Mucosa of descending colon (tissue), 3 donors: Measurements from ENCODE around the gene ZNF280D. TPM values are rescaled to one million over a fixed set of nuclear protein-coding genes. Genes with fewer than 3 reads are reported as not detected.

ENCODE experiments used
- ATAC-seq: fragments of 200-7000 bp; cut with Tn5 transposase; one replicate; pipeline ENCODE4 v1.9.1; 2020; ENCODE audit warnings: mild to moderate bottlenecking, moderate library complexity
- DNase-seq, 3 donors: peaks; one replicate each; pipeline ENCODE4 v3.0.0-alpha.2; 2020
- H3K36me3 ChIP-seq: fragments of 200-600 bp; one replicate; pipeline ENCODE4 v1.8.0; 2021; ENCODE audit warnings: low read depth, mild to moderate bottlenecking
- H3K4me1 ChIP-seq: fragments of 200-600 bp; one replicate; pipeline ENCODE4 v1.8.0; 2021; ENCODE audit warnings: low read depth, mild to moderate bottlenecking
- H3K4me3 ChIP-seq: fragments of 200-600 bp; one replicate; pipeline ENCODE4 v1.8.0; 2021; ENCODE audit warnings: mild to moderate bottlenecking
- H3K9me3 ChIP-seq: fragments of 200-600 bp; one replicate; pipeline ENCODE4 v1.8.0; 2021; ENCODE audit warnings: mild to moderate bottlenecking
- intact Hi-C, 2 donors: fragments of 100-400 bp; cut with DNase I in 1 of 2; cut with micrococcal nuclease in 1 of 2; formaldehyde crosslinking; loops; one replicate each; pipeline versions ENCODE4 v1.11.0 to v1.11.1; 2022; cut with DNase I, micrococcal nuclease
- total RNA-seq, 3 donors: library from RNA; stranded (reverse); fragmentation: NEBNext Ultra II Directional in 2 of 3; extraction: Animal tissue kit (Norgen Biotek cat#: 25700) in 2 of 3; gene quantifications; one replicate each; pipeline versions ENCODE4 v1.2.1 to v1.2.4, GENCODE V29; 2021 to 2023
- TF ChIP-seq, protein P1 (sequence below): fragments of 200-600 bp; IDR thresholded peaks from one replicate; pipeline ENCODE4 v1.8.0; 2022; ENCODE audit warnings: antibody characterized with exemption, mild to moderate bottlenecking
- donor health status: DM: no; HTN: no; CAD: no; lungs with moderate emphysema.
- donor health status: DM: no; HTN: no; CAD: no.
- donor health status: DM: no; HTN: yes; CAD: no.

Gene ZNF280D
- total RNA-seq, 3 donors from 2014 or later: 29.6 to 51.0 (median 39.8) TPM

DNA sequence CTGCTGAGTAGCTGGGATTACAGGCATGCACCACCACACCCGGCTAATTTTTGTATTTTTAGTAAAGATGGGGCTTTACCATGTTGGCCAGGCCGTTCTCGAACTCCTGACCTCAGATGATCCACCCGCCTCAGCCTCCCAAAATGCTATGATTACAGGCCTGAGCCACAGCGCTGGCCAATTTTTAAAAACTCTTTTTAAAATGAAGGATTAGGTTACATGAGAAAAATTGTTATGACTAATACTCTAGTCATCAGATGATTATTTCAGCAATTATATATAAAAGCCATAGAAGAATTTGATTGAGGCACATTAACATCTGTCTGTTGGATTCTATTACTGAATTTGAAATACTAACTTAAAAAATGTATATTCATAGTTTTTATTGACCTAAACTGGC is 134.3 kb downstream of the ZNF280D start:
- TF ChIP-seq, protein P1, sequence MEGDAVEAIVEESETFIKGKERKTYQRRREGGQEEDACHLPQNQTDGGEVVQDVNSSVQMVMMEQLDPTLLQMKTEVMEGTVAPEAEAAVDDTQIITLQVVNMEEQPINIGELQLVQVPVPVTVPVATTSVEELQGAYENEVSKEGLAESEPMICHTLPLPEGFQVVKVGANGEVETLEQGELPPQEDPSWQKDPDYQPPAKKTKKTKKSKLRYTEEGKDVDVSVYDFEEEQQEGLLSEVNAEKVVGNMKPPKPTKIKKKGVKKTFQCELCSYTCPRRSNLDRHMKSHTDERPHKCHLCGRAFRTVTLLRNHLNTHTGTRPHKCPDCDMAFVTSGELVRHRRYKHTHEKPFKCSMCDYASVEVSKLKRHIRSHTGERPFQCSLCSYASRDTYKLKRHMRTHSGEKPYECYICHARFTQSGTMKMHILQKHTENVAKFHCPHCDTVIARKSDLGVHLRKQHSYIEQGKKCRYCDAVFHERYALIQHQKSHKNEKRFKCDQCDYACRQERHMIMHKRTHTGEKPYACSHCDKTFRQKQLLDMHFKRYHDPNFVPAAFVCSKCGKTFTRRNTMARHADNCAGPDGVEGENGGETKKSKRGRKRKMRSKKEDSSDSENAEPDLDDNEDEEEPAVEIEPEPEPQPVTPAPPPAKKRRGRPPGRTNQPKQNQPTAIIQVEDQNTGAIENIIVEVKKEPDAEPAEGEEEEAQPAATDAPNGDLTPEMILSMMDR: no peak
- Histone ChIP-seq H3K4me3 (no peak overlapping the region), H3K4me1 (no peaks in the 10 kb centered on the region), H3K36me3 (no peaks in the 10 kb centered on the region), H3K9me3 (peaks cover 17% of the 10 kb centered on the region)
- ATAC-seq (no peak), DNase-seq (no peak)
- intact Hi-C loops: no loop called here

- Histone ChIP-seq H3K36me3 (no peaks in the 10 kb centered on the region), H3K4me3 (no peak overlapping the region), H3K9me3 (peaks cover 24% of the 10 kb centered on the region), H3K4me1 (no peaks in the 10 kb centered on the region)
- TF ChIP-seq, protein P1: no peak
- ATAC-seq (no peak), DNase-seq (no peak)
- intact Hi-C loops: no loop called here
Observed at GRCh38 chr15:56587686-56588085, 145.6 kb downstream of the ZNF280D start.

DNA sequence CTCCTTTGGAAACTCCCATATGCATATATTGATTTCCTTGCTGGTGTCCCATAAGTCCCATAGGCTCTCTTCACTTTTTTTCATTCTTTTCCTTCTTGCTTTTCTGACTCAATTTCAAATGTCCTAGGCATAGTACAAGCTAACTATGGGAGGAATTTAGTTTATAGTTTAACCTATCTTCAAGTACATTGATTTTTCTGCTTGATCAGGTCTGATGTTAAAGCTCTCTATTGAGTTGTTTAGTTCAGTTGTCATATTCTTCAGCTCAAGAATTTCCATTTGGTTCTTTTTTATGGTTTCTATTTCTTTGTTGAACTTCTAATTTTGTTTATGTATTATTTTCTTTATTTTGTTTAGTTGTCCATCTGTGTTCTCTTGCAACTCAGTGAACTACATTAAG is 147.1 kb downstream of the ZNF280D start:
- Histone ChIP-seq H3K4me3 (no peak overlapping the region), H3K36me3 (no peaks in the 10 kb centered on the region), H3K4me1 (no peaks in the 10 kb centered on the region), H3K9me3 (peaks cover 24% of the 10 kb centered on the region)
- ATAC-seq (no peak), DNase-seq (no peak)
- TF ChIP-seq, protein P1: no peak
- intact Hi-C loops: no loop called here

DNA sequence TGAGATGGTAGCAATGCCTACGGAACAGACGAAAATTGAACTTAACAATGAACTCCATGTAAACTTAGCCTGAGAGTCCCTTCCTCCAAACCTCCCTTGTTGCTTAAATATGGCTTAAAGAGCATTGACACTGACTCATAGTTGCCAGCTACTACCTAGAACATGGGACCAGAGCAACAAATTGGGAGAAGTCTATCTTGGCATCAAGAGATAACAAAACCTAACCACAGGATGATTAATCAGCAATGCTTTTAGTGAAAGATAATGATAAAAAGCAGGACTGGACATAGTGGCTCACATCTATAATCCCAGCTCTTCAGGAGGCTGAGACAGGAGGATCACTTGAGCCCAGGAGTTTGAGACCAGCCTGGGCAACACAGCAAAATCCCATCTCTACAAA is 150.5 kb downstream of the ZNF280D start:
- peaks cover 24% of the 10 kb centered on the region for H3K9me3 ChIP-seq
- TF ChIP-seq, protein P1: no peak
- DNase-seq: no peak
- no peak overlapping the region for H3K4me3 ChIP-seq
- intact Hi-C loops: no loop called here
- H3K36me3 ChIP-seq: no peaks in the 10 kb centered on the region
- no peaks in the 10 kb centered on the region for H3K4me1 ChIP-seq
- no peak for ATAC-seq

Other genes starting within 250 kb of the ZNF280D start
- gene TCF12, start 185.1 kb upstream of the ZNF280D start, total RNA-seq: 100 to 1,000 TPM in 2 of 3 donors, 10 to 100 TPM in 1; 74.1 to 118 (median 106) TPM